AG09309 (cell line): Measurements from ENCODE around the gene DPY30.
"Not testable (repeated sequence)": the region's sequence is repeated elsewhere in the genome, so short reads cannot be mapped to it uniquely, and the experiment has no call there.

Experiments
- DNase-seq: peaks from one replicate; pipeline ENCODE4 v3.0.0-alpha.2; 2010; ENCODE audit warnings: low read depth
- H3K4me3 ChIP-seq: 2 replicates; pipeline ENCODE4 v1.5.1; 2011; ENCODE audit warnings: mild to moderate bottlenecking, low read depth, low read length, moderate library complexity; ENCODE audit not compliant: control insufficient read depth
- CTCF ChIP-seq: IDR thresholded peaks from 2 replicates; pipeline ENCODE4 v1.5.1; 2011; ENCODE audit warnings: mild to moderate bottlenecking, low read depth, low read length, inconsistent platforms; ENCODE audit not compliant: insufficient read depth, control insufficient read depth; ENCODE audit errors: missing control alignments

Gene DPY30

GRCh38 chr2:32012872-32013271 is 26.7 kb downstream of the DPY30 start:
- DNase-seq = no peak
- no peak overlapping the region for H3K4me3 ChIP-seq
- TF ChIP-seq CTCF = no peak

DNA sequence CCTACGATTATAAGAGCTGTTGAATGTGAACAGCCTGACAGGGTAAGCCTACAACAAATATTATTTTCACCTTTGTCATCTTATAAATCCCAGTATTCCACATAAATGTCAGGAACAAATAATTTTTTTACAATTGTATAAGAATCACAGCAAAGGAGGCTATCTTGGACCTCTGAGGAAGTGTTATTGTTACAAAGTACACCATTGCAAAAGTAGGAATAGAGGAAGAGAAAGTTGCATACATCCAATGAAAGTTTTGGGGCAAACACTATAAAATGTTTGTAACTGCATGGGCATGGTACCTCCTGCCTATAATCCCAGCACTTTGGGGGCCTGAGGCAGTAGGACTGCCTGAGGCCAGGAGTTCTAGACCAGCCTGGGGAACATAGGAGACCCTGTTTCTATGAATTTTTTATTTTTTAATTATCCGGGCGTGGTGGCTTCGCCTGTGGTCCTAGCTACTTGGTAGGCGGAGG is 28.1 kb downstream of the DPY30 start:
- no peak for TF ChIP-seq CTCF
- DNase-seq = no peak
- peak overlapping the region; percentile 80 for H3K4me3 ChIP-seq

GRCh38 chr2:32010670-32011484 is 28.7 kb downstream of the DPY30 start, which contains the start of gene MEMO1:
MEMO1 (minus strand) TSS chr2:32011008; CDS start chr2:32010247, 761 bp downstream.
- peak within 1 kb of the TSS; percentile 81 for H3K4me3 ChIP-seq
- TF ChIP-seq CTCF = no peak
- peak; percentile 74 for DNase-seq

DNA sequence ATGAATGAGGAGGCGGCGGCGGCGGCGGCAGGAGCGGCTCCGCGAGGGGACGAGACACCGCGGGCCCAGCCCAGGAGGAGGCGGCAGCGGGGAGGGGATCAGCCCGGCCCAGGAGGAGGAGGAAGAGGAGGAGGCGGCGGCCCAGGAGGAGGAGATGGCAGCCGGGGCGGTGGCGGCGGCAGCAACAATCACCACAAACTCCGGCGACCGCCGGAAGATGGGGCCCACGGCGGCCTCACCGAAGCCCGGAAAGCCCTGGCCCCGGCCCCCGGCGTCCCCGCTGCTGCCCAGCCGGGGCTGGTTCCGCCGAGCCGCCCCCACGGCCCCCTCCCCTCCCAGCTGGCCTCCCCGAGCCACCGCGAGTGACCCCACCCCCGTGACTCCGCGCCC is 29.3 kb downstream of the DPY30 start:
- H3K4me3 ChIP-seq = peak overlapping the region; percentile 35
- DNase-seq = not testable (repeated sequence)

- H3K4me3 ChIP-seq = peak overlapping the region; percentile 81
- no peak for TF ChIP-seq CTCF
- DNase-seq = no peak
These were observed 29.9 kb downstream of the DPY30 start for GRCh38 chr2:32009516-32010256.

DNA sequence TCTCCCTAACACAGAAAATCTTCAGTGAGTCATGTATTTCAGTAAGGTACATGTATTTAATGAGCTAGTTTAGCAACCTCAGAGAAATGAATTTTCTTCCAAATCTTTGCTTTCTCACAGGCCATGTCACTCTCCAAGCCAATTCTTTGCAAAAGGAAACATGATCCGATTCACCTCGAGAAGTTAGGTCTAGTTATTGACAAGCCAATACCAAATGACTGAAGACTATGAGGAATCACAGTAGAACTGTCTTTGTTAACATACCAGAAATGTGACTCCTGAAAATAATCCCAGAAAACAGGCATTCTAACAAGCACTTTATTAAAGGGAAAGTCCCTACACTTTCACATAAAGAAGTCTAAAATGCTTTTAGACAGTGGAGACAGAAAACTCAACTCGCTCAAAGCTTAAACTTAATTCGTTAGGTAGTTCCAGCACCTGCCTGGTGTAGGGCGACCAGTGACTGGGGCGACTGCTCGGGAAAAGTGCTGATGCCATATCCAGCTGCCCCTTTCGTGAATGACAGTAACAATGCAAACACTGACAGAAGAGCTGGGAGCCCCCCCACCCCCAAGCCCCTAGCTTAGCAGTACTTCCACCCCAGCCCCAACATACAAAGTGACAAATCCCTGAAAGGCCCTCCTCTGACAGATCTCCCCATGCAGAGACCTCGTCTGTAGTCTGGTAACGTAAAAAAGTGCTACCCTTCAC is 30.6 kb downstream of the DPY30 start:
- no peak for TF ChIP-seq CTCF
- DNase-seq = no peak
- peak overlapping the region; percentile 81 for H3K4me3 ChIP-seq
